Heart left ventricle (tissue), 16 donors: Measurements from ENCODE around the gene NTSR2. TPM values are rescaled to one million over a fixed set of nuclear protein-coding genes. Genes with fewer than 3 reads are reported as not detected.
A peak's percentile ranks its signal among the peaks of the same experiment; 100 is the strongest.

Experiments used
- ATAC-seq, 4 donors: fragments of 200-7000 bp; cut with Tn5 transposase; one replicate each; pipeline ENCODE4 v1.9.1; 2020 to 2022; ENCODE audit warnings: moderate library complexity in 4 of 4, mild to moderate bottlenecking in 3 of 4, moderate number of reproducible peaks in 1 of 4
- DNase-seq, 5 donors: peaks; one replicate each; pipeline ENCODE4 v3.0.0-alpha.2; 2020
- H3K27ac ChIP-seq, 12 donors: fragments of 200-600 bp; sonication (generic) in 4 of 12; one replicate each; pipeline versions ENCODE4 v1.5.0 to v1.8.0; 2016 to 2022; ENCODE audit warnings: mild to moderate bottlenecking in 2 of 12
- H3K27me3 ChIP-seq, 9 donors: fragments of 200-600 bp; sonication (generic) in 2 of 9; one replicate each; pipeline versions ENCODE4 v1.5.1 to v1.8.0; 2016 to 2022; ENCODE audit warnings: mild to moderate bottlenecking in 3 of 9
- H3K36me3 ChIP-seq, 9 donors: fragments of 200-600 bp; sonication (generic) in 2 of 9; one replicate each; pipeline versions ENCODE4 v1.5.0 to v1.8.0; 2018 to 2022; ENCODE audit warnings: mild to moderate bottlenecking in 2 of 9
- H3K4me1 ChIP-seq, 12 donors: fragments of 200-600 bp; sonication (generic) in 4 of 12; one replicate each; pipeline versions ENCODE4 v1.5.0 to v1.8.0; 2016 to 2022; ENCODE audit warnings: mild to moderate bottlenecking in 3 of 12
- H3K4me3 ChIP-seq, 12 donors: fragments of 200-600 bp; sonication (generic) in 4 of 12; one replicate each; pipeline versions ENCODE4 v1.5.0 to v1.8.0; 2017 to 2022; ENCODE audit warnings: mild to moderate bottlenecking in 9 of 12, moderate library complexity in 4 of 12
- H3K9me3 ChIP-seq, 12 donors: fragments of 200-600 bp; sonication (generic) in 4 of 12; one replicate each; pipeline versions ENCODE4 v1.5.0 to v1.8.0; 2016 to 2022; ENCODE audit warnings: mild to moderate bottlenecking in 1 of 12
- POLR2A ChIP-seq, 2 donors: fragments of 450-650 bp; IDR thresholded peaks; one replicate each; pipeline ENCODE4 v1.6.1; 2017; ENCODE audit warnings: antibody characterized with exemption in 2 of 2, mild to moderate bottlenecking in 2 of 2, moderate library complexity in 2 of 2
- WGBS, 4 donors: extraction: QIAGEN DNeasy Blood & Tissue Kit in 2 of 4; methylation state at CpG; one replicate each; pipeline versions ENCODE4 v1.1.5 to v1.1.7; 2013 to 2018; 5-methylcytosine and 5-hydroxymethylcytosine counted together
- intact Hi-C, 10 donors: fragments of 100-400 bp; cut with DNase I; formaldehyde crosslinking; loops; one replicate each; pipeline versions ENCODE4 v1.11.1 to v1.14.2; 2022
- polyA plus RNA-seq, 2 donors: library from polyadenylated mRNA; stranded (reverse); fragments of 200-250 nt; gene quantifications; one replicate each; pipeline ENCODE4 v1.2.3, GENCODE V29; 2013
- total RNA-seq, 9 donors: library from RNA; depleted of rRNA in 2 of 9; stranded (reverse); fragments of >200 nt in 2 of 9; fragmentation: NEBNext Ultra II Directional in 3 of 9; extraction: Animal tissue kit (Norgen Biotek cat#: 25700) in 3 of 9; gene quantifications; one replicate each; pipeline versions ENCODE4 v1.1.0 to v1.2.4, GENCODE V29; 2016 to 2023
- TF ChIP-seq, protein P1 (sequence below), 12 donors: fragments of 200-600 bp; sonication (generic) in 4 of 12; IDR thresholded peaks; one replicate each; pipeline versions ENCODE4 v1.5.0 to v1.8.0; 2018 to 2022; ENCODE audit warnings: antibody characterized with exemption in 12 of 12, mild to moderate bottlenecking in 5 of 12
- donor health status: ischemic (EF 13 %, LVEDD 7.1; RV severe dilation, severe dysfunction).
- donor health status: healthy with polysubstance abuse.
- donor health status: DM: no; HTN: yes; CAD: no.
- donor health status: DM: no; HTN: no; CAD: no.
- donor health status: ischemic (EF 25% LVEDD 6.9; RV normal size, moderate dysfunction).
- donor health status: ischemic (EF 25% LVEDD 5.7; RV mildly dilated, moderate dysfunction).
- donor health status: healthy.
- donor health status: DM: yes; HTN: yes; CAD: no.
- donor health status: ischemic (EF 35%, LVEDD 5.7; RV mildly dilated, moderate dysfunction).
- donor health status: nonischemic (EF 11% LVEDD 7.7; RV severe dilation, severe dysfunction).
- donor health status: DM: yes; HTN: yes; CAD: no.
- donor health status: PGD.
- donor health status: ischemic (EF 29% LVEDD 5.4; RV normal size, mild dysfunction).
- donor health status: nonischemic (EF 23%, LVEDD 6.1; RV moderate dilation, normal function).

Gene NTSR2
- total and polyA plus RNA-seq, 11 donors, result 0.04 to 0.16 TPM; not detected in 9

DNA sequence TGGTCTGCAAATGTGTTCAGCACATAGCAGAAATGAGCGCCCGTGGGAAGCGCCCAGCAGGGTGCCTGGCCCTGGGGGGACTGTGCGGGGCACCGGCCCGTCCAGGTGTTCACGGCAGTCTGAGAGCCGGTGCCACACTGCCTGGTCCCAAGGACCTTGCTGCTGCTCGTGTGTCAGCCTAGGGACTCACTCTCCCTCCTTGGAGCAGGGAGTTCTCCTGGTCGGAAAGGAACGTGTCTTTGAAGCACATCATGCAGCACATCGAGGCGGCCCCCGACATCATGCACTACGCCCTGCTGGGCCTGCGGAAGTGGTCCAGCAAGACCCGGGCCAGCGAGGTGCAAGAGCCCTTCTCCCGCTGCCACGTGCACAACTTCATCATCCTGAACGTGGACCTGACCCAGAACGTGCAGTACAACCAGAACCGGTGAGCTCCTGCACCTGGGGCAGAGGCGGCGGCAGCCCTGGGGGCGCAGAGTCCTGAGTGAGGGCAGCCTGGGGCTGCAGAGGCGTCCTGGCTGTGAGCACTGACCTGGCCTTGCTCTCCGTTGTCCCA is 36.0 kb downstream of the NTSR2 start:
- no peaks in the 10 kb centered on the region for H3K27me3 ChIP-seq
- H3K4me1 ChIP-seq, result no peaks in the 10 kb centered on the region
- H3K36me3 ChIP-seq, result peaks cover 0 to 38% (median 8%) of the 10 kb centered on the region in 9 donors
- TF ChIP-seq, protein P1, sequence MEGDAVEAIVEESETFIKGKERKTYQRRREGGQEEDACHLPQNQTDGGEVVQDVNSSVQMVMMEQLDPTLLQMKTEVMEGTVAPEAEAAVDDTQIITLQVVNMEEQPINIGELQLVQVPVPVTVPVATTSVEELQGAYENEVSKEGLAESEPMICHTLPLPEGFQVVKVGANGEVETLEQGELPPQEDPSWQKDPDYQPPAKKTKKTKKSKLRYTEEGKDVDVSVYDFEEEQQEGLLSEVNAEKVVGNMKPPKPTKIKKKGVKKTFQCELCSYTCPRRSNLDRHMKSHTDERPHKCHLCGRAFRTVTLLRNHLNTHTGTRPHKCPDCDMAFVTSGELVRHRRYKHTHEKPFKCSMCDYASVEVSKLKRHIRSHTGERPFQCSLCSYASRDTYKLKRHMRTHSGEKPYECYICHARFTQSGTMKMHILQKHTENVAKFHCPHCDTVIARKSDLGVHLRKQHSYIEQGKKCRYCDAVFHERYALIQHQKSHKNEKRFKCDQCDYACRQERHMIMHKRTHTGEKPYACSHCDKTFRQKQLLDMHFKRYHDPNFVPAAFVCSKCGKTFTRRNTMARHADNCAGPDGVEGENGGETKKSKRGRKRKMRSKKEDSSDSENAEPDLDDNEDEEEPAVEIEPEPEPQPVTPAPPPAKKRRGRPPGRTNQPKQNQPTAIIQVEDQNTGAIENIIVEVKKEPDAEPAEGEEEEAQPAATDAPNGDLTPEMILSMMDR (IDR thresholded peaks at IDR 0.05), result no peak
- no peak for TF ChIP-seq POLR2A (IDR thresholded peaks at IDR 0.05)
- H3K4me3 ChIP-seq, result no peak overlapping the region
- ATAC-seq, result no peak
- 91 to 94% (median 93%) methylated on average over 18 to 28 of the region's 28 CpGs for WGBS, 4 donors
- intact Hi-C loops, result no loop called here
- no peaks in the 10 kb centered on the region for H3K9me3 ChIP-seq
- DNase-seq, result no peak
- H3K27ac ChIP-seq, result no peak overlapping the region

DNA sequence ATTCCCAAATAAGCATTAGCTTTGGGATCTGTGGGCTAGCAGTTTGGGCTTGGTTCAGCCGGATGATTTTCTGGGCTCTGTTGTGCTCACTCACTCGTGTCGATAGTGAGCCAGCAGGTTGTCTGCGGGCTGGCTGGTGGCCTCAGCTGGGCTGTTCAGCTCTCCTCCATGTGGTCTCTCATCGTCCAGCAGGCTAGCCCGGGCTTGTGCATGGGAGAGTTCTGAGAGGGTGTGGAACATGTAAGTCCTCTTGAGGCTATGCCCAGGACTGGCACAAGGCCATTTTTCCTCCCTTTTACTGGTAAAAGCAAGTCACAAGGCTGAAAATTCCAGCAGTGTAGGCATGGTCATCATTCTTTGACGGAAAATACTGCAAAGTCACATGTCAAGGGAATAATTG is 38.5 kb downstream of the NTSR2 start:
- peaks cover 0 to 41% (median 16%) of the 10 kb centered on the region in 9 donors for H3K36me3 ChIP-seq
- H3K27me3 ChIP-seq, result no peaks in the 10 kb centered on the region
- no peak for TF ChIP-seq POLR2A (IDR thresholded peaks at IDR 0.05)
- 90 to 95% (median 92%) methylated on average over 7 of the region's 7 CpGs for WGBS, 4 donors
- H3K4me1 ChIP-seq, result no peaks in the 10 kb centered on the region
- intact Hi-C loops, result no loop called here
- H3K4me3 ChIP-seq, result no peak overlapping the region
- H3K27ac ChIP-seq, result no peak overlapping the region
- DNase-seq (no peak), ATAC-seq (no peak)
- peaks cover 0 to 9% (median 0%) of the 10 kb centered on the region in 12 donors for H3K9me3 ChIP-seq

DNA sequence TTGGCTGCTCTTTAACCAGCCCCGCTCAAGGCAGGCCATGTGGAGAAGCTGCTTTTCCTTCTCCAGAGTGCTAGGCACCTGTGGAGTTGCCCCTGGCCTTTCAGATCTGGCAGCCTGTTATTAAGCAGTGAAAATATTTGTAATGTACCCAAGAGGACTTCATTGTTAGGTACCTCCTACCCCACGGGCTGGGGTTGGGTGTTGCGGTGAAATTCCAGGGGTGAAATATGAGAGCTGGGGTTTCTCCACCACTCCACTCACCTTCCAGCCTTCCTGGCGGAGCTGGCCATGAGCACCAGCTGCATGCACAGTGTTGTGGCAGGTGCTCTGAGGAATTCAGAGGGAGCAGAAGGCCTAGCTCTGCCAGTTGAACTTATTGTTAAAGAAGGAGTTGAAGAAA is 39.1 kb downstream of the NTSR2 start:
- H3K27me3 ChIP-seq, result no peaks in the 10 kb centered on the region
- DNase-seq (no peak), ATAC-seq (no peak)
- H3K27ac ChIP-seq, result no peak overlapping the region
- no peak overlapping the region for H3K4me3 ChIP-seq
- H3K36me3 ChIP-seq, result peaks cover 0 to 39% (median 16%) of the 10 kb centered on the region in 9 donors
- intact Hi-C loops, result no loop called here
- WGBS, 4 donors, result 91 to 97% (median 92%) methylated on average over 4 of the region's 4 CpGs
- no peak for TF ChIP-seq POLR2A (IDR thresholded peaks at IDR 0.05)
- TF ChIP-seq, protein P1 (IDR thresholded peaks at IDR 0.05), result no peak
- peaks cover 0 to 9% (median 0%) of the 10 kb centered on the region in 12 donors for H3K9me3 ChIP-seq
- no peaks in the 10 kb centered on the region for H3K4me1 ChIP-seq

DNA sequence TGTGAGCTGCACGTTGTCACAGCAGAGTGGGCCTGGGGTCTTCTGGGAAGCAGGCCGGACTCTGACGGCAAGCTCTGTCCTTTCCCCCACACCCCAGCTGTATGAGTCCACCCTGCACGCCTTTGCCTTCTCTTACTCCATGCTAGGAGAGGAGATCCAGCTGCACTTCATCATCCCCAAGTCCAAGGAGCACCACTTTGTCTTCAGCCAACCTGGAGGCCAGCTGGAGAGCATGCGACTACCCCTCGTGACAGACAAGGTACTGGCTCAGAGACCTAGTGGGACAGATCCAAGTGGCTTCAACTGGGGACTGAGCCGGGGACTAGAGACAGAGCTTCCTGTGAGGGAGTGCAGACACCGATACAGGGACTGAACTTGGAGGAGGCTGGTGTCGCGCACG is 40.1 kb downstream of the NTSR2 start:
- DNase-seq (no peak), ATAC-seq (peak in 1 of 4 donors; percentile 17)
- 66 to 88% (median 68%) methylated on average over 9 to 11 of the region's 11 CpGs for WGBS, 4 donors
- Histone ChIP-seq H3K4me3 (no peak overlapping the region), H3K36me3 (peaks cover 0 to 45% (median 16%) of the 10 kb centered on the region in 9 donors), H3K9me3 (peaks cover 0 to 9% (median 0%) of the 10 kb centered on the region in 12 donors), H3K4me1 (no peaks in the 10 kb centered on the region), H3K27ac (no peak overlapping the region), H3K27me3 (no peaks in the 10 kb centered on the region)
- TF ChIP-seq, protein P1 (IDR thresholded peaks at IDR 0.05), result no peak
- TF ChIP-seq POLR2A (IDR thresholded peaks at IDR 0.05), result no peak
- intact Hi-C loops, result no loop called here

DNA sequence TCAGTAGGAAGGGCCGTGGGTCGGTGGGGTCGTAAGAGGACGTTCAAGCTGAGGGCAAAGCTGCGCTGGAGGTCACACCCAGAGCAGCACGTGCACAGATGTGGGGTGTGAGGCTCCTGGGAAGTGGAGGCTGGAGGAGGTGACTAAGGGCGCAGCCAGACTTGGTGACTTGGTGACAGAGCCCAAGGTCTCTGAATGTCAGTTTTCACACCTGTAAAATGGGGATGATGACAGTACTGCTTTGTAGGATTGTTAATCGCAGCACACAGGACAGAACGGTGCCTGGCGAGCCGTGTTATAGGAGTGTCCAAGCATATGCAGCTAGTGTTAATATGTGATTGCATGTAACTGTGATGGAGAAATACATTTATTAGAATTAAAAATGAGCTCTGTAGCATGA is 40.8 kb downstream of the NTSR2 start:
- Histone ChIP-seq H3K9me3 (peaks cover 0 to 9% (median 0%) of the 10 kb centered on the region in 12 donors), H3K4me1 (no peaks in the 10 kb centered on the region), H3K36me3 (peaks cover 0 to 38% (median 17%) of the 10 kb centered on the region in 9 donors)

More for the DNA sequence above, 40.8 kb downstream of the NTSR2 start:
- H3K4me3 ChIP-seq, result no peak overlapping the region
- intact Hi-C loops, result no loop called here
- no peak overlapping the region for H3K27ac ChIP-seq
- TF ChIP-seq POLR2A (IDR thresholded peaks at IDR 0.05), result no peak
- TF ChIP-seq, protein P1 (IDR thresholded peaks at IDR 0.05), result no peak
- H3K27me3 ChIP-seq, result no peaks in the 10 kb centered on the region
- 83 to 92% (median 89%) methylated on average over 11 of the region's 11 CpGs for WGBS, 4 donors
- no peak for ATAC-seq
- no peak for DNase-seq
